A673 (cell line): ENCODE data around the gene GSTM3. TPM values are rescaled to one million over a fixed set of nuclear protein-coding genes. Genes with fewer than 3 reads are reported as not detected.

ENCODE experiments used
- BruUV-seq: library from RNA; stranded (reverse); fragments of 400-500 nt; replicated peaks from 2 replicates; lab custom pipeline; 2021; lab: Mats Ljungman, UMichigan
- CTCF ChIA-PET: fragments of 300-600 bp; sonication (Branson Sonifier 250); formaldehyde crosslinking; loops from one replicate; lab custom pipeline; 2022; ENCODE audit warnings: antibody characterized with exemption; lab: Charles Lee
- POLR2A ChIA-PET: fragments of 300-600 bp; sonication (Branson Sonifier 250); formaldehyde crosslinking; loops from one replicate; lab custom pipeline; 2022; ENCODE audit warnings: antibody characterized with exemption; ENCODE audit not compliant: low non-redundant PET; lab: Charles Lee
- DNase-seq: peaks from one replicate; pipeline ENCODE4 v3.0.0-alpha.2; 2015; ENCODE audit warnings: low spot score
- H3K27ac ChIP-seq: fragments of 200-600 bp; sonication (generic); 2 replicates; pipeline ENCODE4 v1.5.1; 2016; ENCODE audit warnings: mixed run types, low read depth, mild to moderate bottlenecking, mixed read lengths, antibody characterized with exemption, low read length; ENCODE audit not compliant: poor library complexity, severe bottlenecking
- H3K27me3 ChIP-seq: fragments of 200-600 bp; sonication (generic); replicated peaks from 2 replicates; pipeline ENCODE4 v1.6.1; 2017; ENCODE audit warnings: mixed run types, low read depth, mild to moderate bottlenecking, mixed read lengths, antibody characterized with exemption, low read length; ENCODE audit not compliant: insufficient read depth, poor library complexity
- H3K36me3 ChIP-seq: fragments of 200-600 bp; sonication (generic); 2 replicates; pipeline ENCODE4 v1.6.1; 2016; ENCODE audit warnings: mixed run types, mild to moderate bottlenecking, mixed read lengths, antibody characterized with exemption, low read length; ENCODE audit not compliant: insufficient read depth, poor library complexity, severe bottlenecking
- H3K4me1 ChIP-seq: fragments of 200-600 bp; sonication (generic); 2 replicates; pipeline ENCODE4 v1.6.1; 2017; ENCODE audit warnings: mixed run types, mild to moderate bottlenecking, mixed read lengths, antibody characterized with exemption, low read length; ENCODE audit not compliant: insufficient read depth, poor library complexity, severe bottlenecking
- H3K4me3 ChIP-seq: fragments of 200-600 bp; sonication (generic); 2 replicates; pipeline ENCODE4 v1.5.1; 2016; ENCODE audit warnings: low read depth, mixed run types, mild to moderate bottlenecking, mixed read lengths, low read length; ENCODE audit not compliant: poor library complexity, severe bottlenecking
- H3K9me3 ChIP-seq: fragments of 200-600 bp; sonication (generic); 2 replicates; pipeline ENCODE4 v1.6.1; 2016; ENCODE audit warnings: mixed run types, low read depth, mild to moderate bottlenecking, mixed read lengths, antibody characterized with exemption, low read length; ENCODE audit not compliant: poor library complexity, severe bottlenecking
- CTCF ChIP-seq: fragments of 300-800, 200-600 bp; sonication (generic); conservative IDR thresholded peaks from 2 replicates; pipeline ENCODE4 v1.5.1; 2017; ENCODE audit warnings: low read depth, mild to moderate bottlenecking, antibody characterized with exemption, low read length, moderate library complexity, mixed read lengths
- EZH2 ChIP-seq: fragments of 200-600 bp; sonication (generic); IDR thresholded peaks from 2 replicates; pipeline ENCODE4 v1.6.1; 2017; ENCODE audit warnings: borderline replicate concordance, low read depth, mild to moderate bottlenecking, mixed read lengths, antibody characterized with exemption, low read length; ENCODE audit not compliant: poor library complexity, severe bottlenecking
- intact Hi-C: fragments of 100-400 bp; cut with micrococcal nuclease; formaldehyde crosslinking; loops from one replicate; pipeline ENCODE4 v1.10.0; 2022; ENCODE audit not compliant: unreplicated experiment
- total RNA-seq: library from RNA; stranded (reverse); gene quantifications from 2 replicates; pipeline ENCODE4 v1.2.3, GENCODE V29; 2021

Gene GSTM3
- total RNA-seq, 1 experiment from 2014 or later = 72.2 TPM

GRCh38 chr1:109782514-109782913, 41.7 kb upstream of the GSTM3 start:
- no peaks in the 10 kb centered on the region for H3K36me3 ChIP-seq
- no peak for DNase-seq
- BruUV-seq = no TSS peak

GRCh38 chr1:109781806-109782205, 41.0 kb upstream of the GSTM3 start:
- intact Hi-C loops = no loop called here
- H3K36me3 ChIP-seq = no peaks in the 10 kb centered on the region
- no peak overlapping the region for H3K27ac ChIP-seq
- ChIA-PET CTCF (no interaction called here), POLR2A (no interaction called here)
- BruUV-seq = no TSS peak
- no peak for TF ChIP-seq CTCF
- no peak for TF ChIP-seq EZH2
- DNase-seq = no peak
- no peaks in the 10 kb centered on the region for H3K4me1 ChIP-seq
- H3K4me3 ChIP-seq = no peak overlapping the region
- H3K9me3 ChIP-seq = no peaks in the 10 kb centered on the region
- no peaks in the 10 kb centered on the region for H3K27me3 ChIP-seq

More at GRCh38 chr1:109782514-109782913, 41.7 kb upstream of the GSTM3 start:
- intact Hi-C loops = no loop called here
- no peak for TF ChIP-seq EZH2
- TF ChIP-seq CTCF = no peak
- H3K4me1 ChIP-seq = no peaks in the 10 kb centered on the region
- H3K4me3 ChIP-seq = no peak overlapping the region
- ChIA-PET CTCF (no interaction called here), POLR2A (no interaction called here)
- H3K27me3 ChIP-seq = no peaks in the 10 kb centered on the region
- H3K27ac ChIP-seq = no peak overlapping the region
- H3K9me3 ChIP-seq = no peaks in the 10 kb centered on the region

- Histone ChIP-seq H3K4me3 (no peak overlapping the region), H3K27ac (no peak overlapping the region), H3K4me1 (no peaks in the 10 kb centered on the region), H3K36me3 (no peaks in the 10 kb centered on the region), H3K27me3 (no peaks in the 10 kb centered on the region), H3K9me3 (no peaks in the 10 kb centered on the region)
- no peak for DNase-seq
- ChIA-PET CTCF (no interaction called here), POLR2A (no interaction called here)
- no TSS peak for BruUV-seq
- intact Hi-C loops = no loop called here
- TF ChIP-seq EZH2 (no peak), CTCF (no peak)
Observed at GRCh38 chr1:109780982-109781381, 40.1 kb upstream of the GSTM3 start.
